Loucy (cell line): ENCODE data around the gene ANK3.

Experiments used
- CTCF ChIP-seq: fragments of 200-600 bp; sonication (generic); conservative IDR thresholded peaks from 2 replicates; pipeline ENCODE4 v1.5.1; 2014; ENCODE audit warnings: mild to moderate bottlenecking, antibody characterized with exemption, low read length
- EZH2phosphoT487 ChIP-seq: fragments of 200-600 bp; IDR thresholded peaks from 2 replicates; pipeline ENCODE4 v1.6.1; 2018; ENCODE audit warnings: antibody characterized with exemption, mild to moderate bottlenecking, moderate library complexity, borderline replicate concordance

GRCh38 chr10:60394446-60394845 lies 4.8 kb upstream of the ANK3 start:
- TF ChIP-seq EZH2phosphoT487 (no peak), CTCF (no peak)
